ENCODE results near the gene CADM1.

The CADM1 gene

DNA sequence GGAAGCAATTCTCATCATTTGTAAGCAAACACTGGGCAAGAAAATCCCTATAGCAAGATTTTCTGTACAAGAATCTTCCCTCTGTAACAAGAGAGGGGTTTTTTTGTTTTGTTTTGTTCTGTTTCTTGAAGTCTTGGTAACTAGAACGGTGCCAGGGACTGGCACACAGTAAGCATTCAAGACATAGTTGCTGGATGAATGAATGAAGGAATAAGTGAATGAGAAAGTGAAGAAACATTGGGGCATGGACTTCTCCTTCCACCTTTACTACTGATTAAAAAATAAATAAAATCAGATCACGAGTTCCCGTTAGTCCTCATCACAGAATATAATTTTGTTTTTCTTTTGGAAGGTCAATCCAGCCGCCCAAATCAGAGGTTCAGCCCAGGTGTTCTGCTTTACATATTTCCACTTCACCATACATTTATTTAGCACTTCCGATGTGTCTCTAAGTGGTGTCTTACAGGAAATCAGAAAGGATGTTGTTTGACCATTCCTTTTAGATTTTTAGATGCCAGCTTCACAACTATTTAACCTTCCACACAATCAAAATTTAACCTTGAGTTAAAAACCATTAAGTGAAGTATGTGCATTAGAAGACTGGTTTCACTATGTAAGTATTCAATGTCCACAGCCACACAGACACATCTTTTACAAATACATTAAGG is 281.2 kb downstream of the CADM1 start:
- H3K4me2 ChIP-seq (ENCODE audit: low read length), result peak overlapping the region; percentile 50
- no peaks in the 10 kb centered on the region for H3F3A ChIP-seq (ENCODE audit: control insufficient read depth, insufficient read depth)

DNA sequence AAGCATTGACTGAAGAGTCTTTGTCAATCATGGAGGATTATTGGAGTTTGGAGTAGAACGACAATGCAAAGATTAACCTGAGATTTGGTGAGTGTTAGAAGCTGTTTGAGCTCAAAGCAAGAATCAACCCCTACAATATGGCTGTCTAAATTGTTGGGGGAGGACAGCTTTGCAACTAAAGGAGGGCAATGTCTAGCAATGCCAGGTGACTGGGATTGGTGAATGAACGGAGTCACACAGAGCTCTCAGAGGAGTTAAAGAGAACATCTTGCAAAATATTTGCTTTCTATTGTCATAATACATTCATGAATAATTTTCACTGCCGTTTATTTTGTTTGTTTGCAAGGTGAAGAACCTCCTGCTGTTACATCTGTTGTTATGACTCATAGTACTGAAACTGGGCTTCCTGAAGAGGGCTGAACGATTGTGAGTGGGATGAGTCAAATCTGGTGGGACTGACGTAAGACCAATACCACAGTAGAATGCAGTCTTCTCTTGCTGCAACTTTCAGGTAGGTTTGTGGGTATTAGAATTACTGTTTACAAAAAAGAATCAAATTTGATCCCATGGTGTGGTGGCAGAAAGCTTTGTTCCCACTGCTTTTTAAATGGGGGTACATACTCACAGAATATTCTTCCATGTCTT is 281.9 kb downstream of the CADM1 start:
- no peaks in the 10 kb centered on the region for H3K27me3 ChIP-seq (ENCODE audit: control insufficient read depth, low read length)
- H3K4me3 ChIP-seq (ENCODE audit: low read length), result peak overlapping the region; percentile 47
- H3F3A ChIP-seq (ENCODE audit: control insufficient read depth, insufficient read depth), result no peaks in the 10 kb centered on the region
- no peaks in the 10 kb centered on the region for H3K79me2 ChIP-seq (ENCODE audit: control insufficient read depth, low read length)
- H3K9me3 ChIP-seq (ENCODE audit: control insufficient read depth, insufficient read depth, low read length), result no peaks in the 10 kb centered on the region
- peak overlapping the region; percentile 60 for H3K27ac ChIP-seq (ENCODE audit: low read depth, low read length)
- H3K4me1 ChIP-seq (ENCODE audit: control insufficient read depth, low read length), result peaks cover 61% of the 10 kb centered on the region
- peak overlapping the region; percentile 50 for H3K4me2 ChIP-seq (ENCODE audit: low read length)
- TF ChIP-seq, protein P1, sequence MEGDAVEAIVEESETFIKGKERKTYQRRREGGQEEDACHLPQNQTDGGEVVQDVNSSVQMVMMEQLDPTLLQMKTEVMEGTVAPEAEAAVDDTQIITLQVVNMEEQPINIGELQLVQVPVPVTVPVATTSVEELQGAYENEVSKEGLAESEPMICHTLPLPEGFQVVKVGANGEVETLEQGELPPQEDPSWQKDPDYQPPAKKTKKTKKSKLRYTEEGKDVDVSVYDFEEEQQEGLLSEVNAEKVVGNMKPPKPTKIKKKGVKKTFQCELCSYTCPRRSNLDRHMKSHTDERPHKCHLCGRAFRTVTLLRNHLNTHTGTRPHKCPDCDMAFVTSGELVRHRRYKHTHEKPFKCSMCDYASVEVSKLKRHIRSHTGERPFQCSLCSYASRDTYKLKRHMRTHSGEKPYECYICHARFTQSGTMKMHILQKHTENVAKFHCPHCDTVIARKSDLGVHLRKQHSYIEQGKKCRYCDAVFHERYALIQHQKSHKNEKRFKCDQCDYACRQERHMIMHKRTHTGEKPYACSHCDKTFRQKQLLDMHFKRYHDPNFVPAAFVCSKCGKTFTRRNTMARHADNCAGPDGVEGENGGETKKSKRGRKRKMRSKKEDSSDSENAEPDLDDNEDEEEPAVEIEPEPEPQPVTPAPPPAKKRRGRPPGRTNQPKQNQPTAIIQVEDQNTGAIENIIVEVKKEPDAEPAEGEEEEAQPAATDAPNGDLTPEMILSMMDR (IDR thresholded peaks at IDR 0.05; ENCODE audit: low read depth, low read length, poor library complexity, severe bottlenecking), result no peak
- no peak for TF ChIP-seq EZH2phosphoT487 (IDR thresholded peaks at IDR 0.05; ENCODE audit: borderline replicate concordance, low read length)
- H4K20me1 ChIP-seq (ENCODE audit: control insufficient read depth, insufficient read depth, low read depth, low read length), result no peaks in the 10 kb centered on the region
- no peaks in the 10 kb centered on the region for H3K36me3 ChIP-seq (ENCODE audit: control insufficient read depth, low read length)
- H3K9me2 ChIP-seq (replicated peaks; ENCODE audit: control insufficient read depth, low read length), result no peaks in the 10 kb centered on the region

More for the DNA sequence above, 281.2 kb downstream of the CADM1 start:
- TF ChIP-seq, protein P1 (IDR thresholded peaks at IDR 0.05; ENCODE audit: low read depth, low read length, poor library complexity, severe bottlenecking), result no peak
- TF ChIP-seq EZH2phosphoT487 (IDR thresholded peaks at IDR 0.05; ENCODE audit: borderline replicate concordance, low read length), result no peak
- peak overlapping the region; percentile 60 for H3K27ac ChIP-seq (ENCODE audit: low read depth, low read length)
- H3K4me3 ChIP-seq (ENCODE audit: low read length), result peak overlapping the region; percentile 47
- H3K9me3 ChIP-seq (ENCODE audit: control insufficient read depth, insufficient read depth, low read length), result no peaks in the 10 kb centered on the region
- H3K36me3 ChIP-seq (ENCODE audit: control insufficient read depth, low read length), result no peaks in the 10 kb centered on the region
- no peaks in the 10 kb centered on the region for H3K79me2 ChIP-seq (ENCODE audit: control insufficient read depth, low read length)
- no peaks in the 10 kb centered on the region for H4K20me1 ChIP-seq (ENCODE audit: control insufficient read depth, insufficient read depth, low read depth, low read length)
- no peaks in the 10 kb centered on the region for H3K27me3 ChIP-seq (ENCODE audit: control insufficient read depth, low read length)
- H3K4me1 ChIP-seq (ENCODE audit: control insufficient read depth, low read length), result peaks cover 55% of the 10 kb centered on the region
- H3K9me2 ChIP-seq (replicated peaks; ENCODE audit: control insufficient read depth, low read length), result no peaks in the 10 kb centered on the region

DNA sequence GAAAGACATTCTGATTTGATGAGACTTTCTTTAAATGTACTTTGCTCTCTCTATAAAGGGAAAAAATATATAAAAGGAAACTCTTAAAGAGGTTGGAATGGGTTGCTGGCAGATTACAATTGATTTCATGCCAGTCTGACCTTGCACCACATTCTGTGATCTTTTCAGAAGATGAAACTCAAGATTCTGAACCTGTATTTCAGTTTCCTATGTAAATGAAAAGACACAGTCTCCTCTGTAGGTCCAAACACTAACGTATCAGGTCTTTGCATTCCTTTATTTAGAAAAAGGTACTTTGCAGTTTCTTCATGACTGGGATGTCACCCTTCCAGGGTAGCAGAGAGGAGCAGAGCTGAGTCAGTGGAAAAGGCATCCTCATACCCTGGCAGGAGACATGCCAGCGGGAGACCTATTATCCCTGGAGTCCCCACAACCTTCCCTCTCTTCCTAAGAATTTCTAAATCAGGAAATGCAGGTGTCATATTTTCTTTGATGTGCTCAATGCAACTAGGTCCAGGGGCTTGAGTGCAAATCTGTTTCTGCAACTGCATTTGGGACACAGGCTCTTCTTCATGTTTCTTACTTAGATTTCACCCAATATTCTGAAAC is 282.6 kb downstream of the CADM1 start:
- Histone ChIP-seq H3K4me2 (ENCODE audit: low read length) (peak overlapping the region; percentile 50), H3K4me1 (ENCODE audit: control insufficient read depth, low read length) (peaks cover 63% of the 10 kb centered on the region), H4K20me1 (ENCODE audit: control insufficient read depth, insufficient read depth, low read depth, low read length) (no peaks in the 10 kb centered on the region), H3K27me3 (ENCODE audit: control insufficient read depth, low read length) (no peaks in the 10 kb centered on the region), H3F3A (ENCODE audit: control insufficient read depth, insufficient read depth) (no peaks in the 10 kb centered on the region), H3K4me3 (ENCODE audit: low read length) (peak overlapping the region; percentile 47), H3K36me3 (ENCODE audit: control insufficient read depth, low read length) (no peaks in the 10 kb centered on the region), H3K9me3 (ENCODE audit: control insufficient read depth, insufficient read depth, low read length) (no peaks in the 10 kb centered on the region), H3K79me2 (ENCODE audit: control insufficient read depth, low read length) (no peaks in the 10 kb centered on the region), H3K9me2 (replicated peaks; ENCODE audit: control insufficient read depth, low read length) (no peaks in the 10 kb centered on the region), H3K27ac (ENCODE audit: low read depth, low read length) (no peak overlapping the region)
- TF ChIP-seq EZH2phosphoT487 (IDR thresholded peaks at IDR 0.05; ENCODE audit: borderline replicate concordance, low read length), result no peak
- TF ChIP-seq, protein P1 (IDR thresholded peaks at IDR 0.05; ENCODE audit: low read depth, low read length, poor library complexity, severe bottlenecking), result no peak
